AG04450 (cell line): ENCODE data around the gene REM1. TPM values are rescaled to one million over a fixed set of nuclear protein-coding genes. Genes with fewer than 3 reads are reported as not detected.
"Not testable (repeated sequence)": the region's sequence is repeated elsewhere in the genome, so short reads cannot be mapped to it uniquely, and the experiment has no call there.

Source experiments
- CTCF ChIA-PET: fragments of 300-600, 350-600 bp; formaldehyde crosslinking; extraction: SDS; loops from one replicate; lab custom pipeline; 2022; ENCODE audit warnings: antibody characterized with exemption, inconsistent platforms; lab: Charles Lee
- POLR2A ChIA-PET: fragments of 350-600 bp; formaldehyde crosslinking; extraction: SDS; loops from one replicate; lab custom pipeline; 2021; ENCODE audit warnings: antibody characterized with exemption, inconsistent platforms; lab: Yijun Ruan, JAX
- DNase-seq: peaks from one replicate; pipeline ENCODE4 v3.0.0-alpha.2; 2011; ENCODE audit warnings: low read depth, low spot score
- H3K27ac ChIP-seq: one replicate; pipeline ENCODE4 v1.5.1; 2012; ENCODE audit warnings: low read depth, low read length, control low read depth
- H3K27me3 ChIP-seq: one replicate; pipeline ENCODE4 v1.6.0; 2012; ENCODE audit warnings: low read length; ENCODE audit not compliant: control insufficient read depth, insufficient read depth
- H3K4me3 ChIP-seq: 2 replicates; pipeline ENCODE4 v1.5.1; 2011; ENCODE audit warnings: mild to moderate bottlenecking, low read depth, low read length, control low read depth
- H3K9me3 ChIP-seq: 2 replicates; pipeline ENCODE4 v1.5.1; 2012; ENCODE audit warnings: low read length; ENCODE audit not compliant: control insufficient read depth, insufficient read depth
- CTCF ChIP-seq: IDR thresholded peaks from 2 replicates; pipeline ENCODE4 v1.5.1; 2011; ENCODE audit warnings: low read depth, low read length, control low read depth, inconsistent platforms
- polyA minus RNA-seq: library from RNA; depleted of rRNA, polyadenylated mRNA; stranded (reverse); fragments of >200 nt; gene quantifications from 2 replicates; pipeline ENCODE4 v1.2.3, GENCODE V29; 2011; rRNA and poly(A)+ RNA removed
- polyA plus RNA-seq: library from polyadenylated mRNA; depleted of rRNA; stranded (reverse); fragments of >200 nt; gene quantifications from 2 replicates; pipeline ENCODE4 v1.2.3, GENCODE V29; 2011; rRNA removed

REM1 gene
- polyA plus RNA-seq, result not detected in 2 replicates
- polyA minus RNA-seq, result not detected in 2 replicates

GRCh38 chr20:31474758-31475427 lies at the start of gene REM1, which contains the start of gene DEFB124:
Gene REM1, plus strand, starts transcription at chr20:31475288. Its CDS starts 1,158 bp downstream, at chr20:31476446.
Gene DEFB124, minus strand, starts transcription at chr20:31475127. Its CDS starts 2,114 bp downstream, at chr20:31473013.
- Histone ChIP-seq H3K9me3 (no peaks in the 10 kb centered on the region; the same call in 1 of the 2 replicates), H3K4me3 (no peak within 1 kb of the TSS), H3K27me3 (peaks cover 31% of the 10 kb centered on the region), H3K27ac (no peak within 1 kb of the TSS)
- no peak for TF ChIP-seq CTCF
- DNase-seq, result no peak
- ChIA-PET POLR2A (no interaction called here), CTCF (interaction anchor here (2.8 to 3.5 kb wide), 2 partner anchors 15 to 28 kb away, joined by 11 to 20 read pairs; no protein-coding TSS in a partner anchor)

DNA sequence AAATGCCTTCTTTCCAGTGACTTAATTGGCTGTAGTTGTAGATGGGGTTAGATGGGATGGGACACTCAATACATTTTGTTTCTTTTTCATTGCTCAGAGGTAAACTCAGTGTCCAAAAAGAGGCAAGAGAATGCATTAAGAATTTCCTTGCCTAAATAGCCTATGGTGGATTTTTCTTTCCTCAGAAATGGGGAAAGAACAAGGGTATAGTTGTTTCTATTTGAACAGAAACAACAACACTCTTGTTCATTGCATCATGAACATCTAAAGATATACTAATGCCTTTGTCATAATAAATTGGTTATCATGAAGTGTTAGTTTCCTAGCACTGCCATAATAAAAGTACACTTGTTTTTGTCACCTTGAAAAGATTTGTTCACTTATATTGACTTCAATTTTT lies 49.3 kb upstream of the REM1 start:
- DNase-seq, result no peak
- H3K4me3 ChIP-seq, result no peak overlapping the region
- H3K27ac ChIP-seq, result no peak overlapping the region
- no peaks in the 10 kb centered on the region for H3K9me3 ChIP-seq
- TF ChIP-seq CTCF, result no peak
- H3K27me3 ChIP-seq, result no peaks in the 10 kb centered on the region
- POLR2A ChIA-PET, result no interaction called here
- CTCF ChIA-PET, result no interaction called here

DNA sequence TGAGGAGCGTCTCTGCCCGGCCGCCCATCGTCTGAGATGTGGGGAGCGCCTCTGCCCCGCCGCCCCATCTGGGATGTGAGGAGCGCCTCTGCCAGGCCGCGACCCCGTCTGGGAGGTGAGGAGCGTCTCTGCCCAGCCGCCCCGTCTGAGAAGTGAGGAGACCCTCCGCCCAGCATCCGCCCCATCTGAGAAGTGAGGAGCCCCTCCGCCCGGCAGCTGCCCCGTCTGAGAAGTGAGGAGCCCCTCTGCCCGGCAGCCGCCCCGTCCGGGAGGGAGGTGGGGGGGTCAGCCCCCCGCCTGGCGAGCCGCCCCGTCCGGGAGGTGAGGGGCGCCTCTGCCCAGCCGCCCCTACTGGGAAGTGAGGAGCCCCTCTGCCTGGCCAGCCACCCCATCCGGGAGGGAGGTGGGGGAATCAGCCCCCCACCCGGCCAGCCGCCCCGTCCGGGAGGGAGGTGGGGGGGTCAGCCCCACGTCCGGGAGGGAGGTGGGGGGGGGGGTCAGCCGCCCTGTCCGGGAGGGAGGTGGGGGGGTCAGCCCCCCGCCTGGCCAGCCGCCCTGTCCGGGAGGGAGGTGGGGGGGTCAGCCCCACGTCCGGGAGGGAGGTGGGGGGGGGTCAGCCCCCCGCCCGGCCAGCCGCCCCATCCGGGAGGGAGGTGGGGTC lies 48.1 kb upstream of the REM1 start:
- DNase-seq, POLR2A ChIA-PET, H3K4me3 ChIP-seq, CTCF ChIA-PET, H3K9me3 ChIP-seq, H3K27ac ChIP-seq, H3K27me3 ChIP-seq: not testable (repeated sequence)

DNA sequence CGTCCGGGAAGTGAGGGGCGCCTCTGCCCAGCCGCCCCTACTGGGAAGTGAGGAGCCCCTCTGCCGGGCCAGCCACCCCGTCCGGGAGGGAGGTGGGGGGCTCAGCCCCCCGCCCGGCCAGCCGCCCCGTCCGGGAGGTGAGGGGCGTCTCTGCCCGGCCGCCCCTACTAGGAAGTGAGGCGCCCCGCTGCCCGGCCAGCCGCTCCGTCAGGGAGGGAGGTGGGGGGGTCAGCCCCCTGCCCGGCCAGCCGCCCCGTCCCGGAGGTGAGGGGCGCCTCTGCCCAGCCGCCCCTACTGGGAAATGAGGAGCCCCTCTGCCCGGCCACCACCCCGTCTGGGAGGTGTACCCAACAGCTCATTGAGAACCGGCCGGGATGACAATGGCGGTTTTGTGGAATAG lies 47.5 kb upstream of the REM1 start:
- CTCF ChIA-PET, DNase-seq, POLR2A ChIA-PET, H3K27ac ChIP-seq, H3K4me3 ChIP-seq, H3K9me3 ChIP-seq, H3K27me3 ChIP-seq: not testable (repeated sequence)

- DNase-seq, result no peak
- H3K9me3 ChIP-seq, result no peaks in the 10 kb centered on the region
- ChIA-PET POLR2A (no interaction called here), CTCF (interaction anchor here (0.8 kb wide), 1 partner anchor 30 kb away, joined by 3 read pairs; no protein-coding TSS in a partner anchor)
- no peak for TF ChIP-seq CTCF
- H3K27me3 ChIP-seq, result no peaks in the 10 kb centered on the region
- no peak overlapping the region for H3K4me3 ChIP-seq
- H3K27ac ChIP-seq, result no peak overlapping the region
Observed at GRCh38 chr20:31430568-31431115, 44.4 kb upstream of the REM1 start.
